Peyer's patch (tissue), 4 donors: Measurements from ENCODE around the gene PELI2.

Experiments used
- POLR2A ChIP-seq, 2 donors: fragments of 450-650 bp; IDR thresholded peaks; one replicate each; pipeline ENCODE4 v1.5.1; 2017; ENCODE audit warnings: antibody characterized with exemption in 2 of 2, mild to moderate bottlenecking in 2 of 2, moderate library complexity in 2 of 2
- TF ChIP-seq, protein P1 (sequence below), 6 experiments: fragments of 450-650 bp in 4 of 6; fragments of 200-600 bp in 2 of 6; sonication (generic) in 1 of 6; IDR thresholded peaks; one replicate each; pipeline ENCODE4 v1.5.1; 2017 to 2019; ENCODE audit warnings: antibody characterized with exemption in 6 of 6, mild to moderate bottlenecking in 3 of 6, moderate library complexity in 1 of 6

DNA sequence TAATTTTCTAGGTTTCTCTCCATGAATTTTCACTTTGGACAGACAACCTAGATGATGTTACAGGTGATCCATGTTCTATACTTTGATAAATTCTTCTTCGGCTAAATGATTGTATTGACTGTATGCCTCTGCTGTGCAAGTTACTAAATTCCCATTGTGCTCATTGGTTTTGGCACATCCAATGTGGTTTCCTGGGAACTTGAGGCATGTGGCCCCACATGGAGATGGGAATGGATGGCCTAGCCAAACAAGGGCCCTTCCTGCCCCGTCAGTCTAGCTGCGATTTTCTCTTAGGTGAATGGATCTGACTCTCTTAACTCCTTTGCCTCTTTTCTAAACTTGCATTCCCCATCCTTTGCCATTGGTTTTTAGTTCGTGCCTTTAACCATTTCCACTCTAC, 186.2 kb downstream of the PELI2 start:
- TF ChIP-seq, protein P1, sequence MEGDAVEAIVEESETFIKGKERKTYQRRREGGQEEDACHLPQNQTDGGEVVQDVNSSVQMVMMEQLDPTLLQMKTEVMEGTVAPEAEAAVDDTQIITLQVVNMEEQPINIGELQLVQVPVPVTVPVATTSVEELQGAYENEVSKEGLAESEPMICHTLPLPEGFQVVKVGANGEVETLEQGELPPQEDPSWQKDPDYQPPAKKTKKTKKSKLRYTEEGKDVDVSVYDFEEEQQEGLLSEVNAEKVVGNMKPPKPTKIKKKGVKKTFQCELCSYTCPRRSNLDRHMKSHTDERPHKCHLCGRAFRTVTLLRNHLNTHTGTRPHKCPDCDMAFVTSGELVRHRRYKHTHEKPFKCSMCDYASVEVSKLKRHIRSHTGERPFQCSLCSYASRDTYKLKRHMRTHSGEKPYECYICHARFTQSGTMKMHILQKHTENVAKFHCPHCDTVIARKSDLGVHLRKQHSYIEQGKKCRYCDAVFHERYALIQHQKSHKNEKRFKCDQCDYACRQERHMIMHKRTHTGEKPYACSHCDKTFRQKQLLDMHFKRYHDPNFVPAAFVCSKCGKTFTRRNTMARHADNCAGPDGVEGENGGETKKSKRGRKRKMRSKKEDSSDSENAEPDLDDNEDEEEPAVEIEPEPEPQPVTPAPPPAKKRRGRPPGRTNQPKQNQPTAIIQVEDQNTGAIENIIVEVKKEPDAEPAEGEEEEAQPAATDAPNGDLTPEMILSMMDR (IDR thresholded peaks at IDR 0.05): no peak
- TF ChIP-seq POLR2A (IDR thresholded peaks at IDR 0.05): no peak
